Stimulated activated CD4-positive, alpha-beta T cell treated with anti-CD3 and anti-CD28 coated beads, TNF-alpha, amount 100 ng/mL, for 24 hours (primary cell): ENCODE data around the gene MIOX.

Experiments used
- DNase-seq, 3 experiments: peaks; one replicate each; pipeline ENCODE4 v3.0.0-alpha.2; 2020; ENCODE audit warnings: low read depth in 3 of 3

MIOX gene

GRCh38 chr22:50454556-50455075, 32.0 kb upstream of the MIOX start:
- no peak for DNase-seq

GRCh38 chr22:50455201-50455600, 31.5 kb upstream of the MIOX start:
- no peak for DNase-seq

- no peak for DNase-seq
Measured at GRCh38 chr22:50456026-50456425, 30.6 kb upstream of the MIOX start.

GRCh38 chr22:50456466-50457234, 30.0 kb upstream of the MIOX start:
- DNase-seq: no peak

GRCh38 chr22:50459016-50459415, 27.6 kb upstream of the MIOX start:
- DNase-seq: no peak

- no peak for DNase-seq
Measured at GRCh38 chr22:50459496-50460140, 27.0 kb upstream of the MIOX start.

GRCh38 chr22:50460938-50461337, 25.7 kb upstream of the MIOX start:
- DNase-seq: no peak

GRCh38 chr22:50461536-50461935, 25.1 kb upstream of the MIOX start:
- DNase-seq: no peak

- DNase-seq: no peak
Measured at GRCh38 chr22:50461979-50462540, 24.6 kb upstream of the MIOX start.

GRCh38 chr22:50463188-50463900, 23.3 kb upstream of the MIOX start:
- DNase-seq: no peak

GRCh38 chr22:50464451-50464850, 22.2 kb upstream of the MIOX start:
- no peak for DNase-seq

- DNase-seq: no peak
Measured at GRCh38 chr22:50465066-50465930, 21.4 kb upstream of the MIOX start.

- no peak for DNase-seq
Measured at GRCh38 chr22:50467341-50467740, 19.3 kb upstream of the MIOX start.

GRCh38 chr22:50467773-50468440, 18.8 kb upstream of the MIOX start:
- no peak for DNase-seq

- no peak for DNase-seq
Measured at GRCh38 chr22:50468626-50469025, 18.0 kb upstream of the MIOX start.

GRCh38 chr22:50469377-50470305, 17.0 kb upstream of the MIOX start:
- peak; percentile 78 to 95 (median 80) for DNase-seq

GRCh38 chr22:50470491-50470890, 16.2 kb upstream of the MIOX start:
- DNase-seq: no peak

GRCh38 chr22:50471197-50471847, 15.3 kb upstream of the MIOX start:
- no peak for DNase-seq

GRCh38 chr22:50471962-50472361, 14.7 kb upstream of the MIOX start:
- no peak for DNase-seq
